ENCODE results near the gene IER3. TPM values are rescaled to one million over a fixed set of nuclear protein-coding genes. Genes with fewer than 3 reads are reported as not detected.

The IER3 gene
- total and polyA plus RNA-seq, 9 of the 15 experiments (the other 6 are each of a cell fraction or from before 2014, with no cell fraction given) = 1.5 to 30.0 (median 11.5) TPM

DNA sequence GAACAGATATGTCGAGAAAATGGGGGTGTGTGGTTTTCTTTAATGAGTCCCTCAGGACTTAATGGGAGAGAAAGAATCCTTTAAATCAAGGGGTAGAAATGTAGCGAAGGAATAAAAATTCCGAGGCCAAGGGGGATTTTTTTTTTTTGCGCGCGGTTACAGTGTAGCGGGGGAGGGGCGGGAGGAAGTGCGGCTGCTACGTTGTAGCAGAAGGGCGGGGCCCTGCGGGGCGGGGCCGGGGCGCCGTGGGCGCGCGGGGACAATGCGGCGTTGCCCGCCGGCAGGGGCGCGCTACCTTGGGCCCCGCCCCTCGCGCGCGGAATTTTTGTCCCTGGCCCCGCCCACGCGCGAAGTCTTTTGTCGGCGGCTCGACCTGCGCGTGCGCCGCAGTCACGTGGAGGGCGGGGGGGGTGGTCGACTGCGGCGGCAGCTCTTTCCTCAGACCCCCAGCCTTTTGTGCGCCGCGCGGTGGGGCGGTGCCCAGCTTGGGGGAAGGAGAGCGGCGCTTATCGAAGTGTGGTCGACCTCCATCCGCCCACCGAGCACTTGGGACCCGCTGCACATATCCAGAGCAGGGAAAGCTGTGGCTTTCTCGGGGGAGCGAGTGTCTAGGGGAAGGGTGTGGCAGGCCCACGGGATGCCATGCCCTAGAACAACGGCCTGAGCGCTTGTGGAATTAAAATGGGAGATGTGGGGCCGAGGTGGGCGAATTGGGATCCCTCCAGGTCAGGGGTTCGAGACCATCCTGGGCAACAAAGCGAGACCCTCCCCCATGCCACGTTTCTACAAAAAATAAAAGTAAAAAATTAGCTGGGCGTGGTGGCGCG is 22.9 kb downstream of the IER3 start (continued):
- no peak for TF ChIP-seq RAD21 (CRISPR knock-in tag; conservative IDR thresholded peaks at IDR 0.05 in 1 of 2, IDR thresholded peaks at IDR 0.05 in 1 of 2)
- TF ChIP-seq, protein P1, sequence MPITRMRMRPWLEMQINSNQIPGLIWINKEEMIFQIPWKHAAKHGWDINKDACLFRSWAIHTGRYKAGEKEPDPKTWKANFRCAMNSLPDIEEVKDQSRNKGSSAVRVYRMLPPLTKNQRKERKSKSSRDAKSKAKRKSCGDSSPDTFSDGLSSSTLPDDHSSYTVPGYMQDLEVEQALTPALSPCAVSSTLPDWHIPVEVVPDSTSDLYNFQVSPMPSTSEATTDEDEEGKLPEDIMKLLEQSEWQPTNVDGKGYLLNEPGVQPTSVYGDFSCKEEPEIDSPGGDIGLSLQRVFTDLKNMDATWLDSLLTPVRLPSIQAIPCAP (CRISPR knock-in tag; IDR thresholded peaks at IDR 0.05; ENCODE audit: borderline replicate concordance) = no peak
- no peak for TF ChIP-seq NFIX (CRISPR knock-in tag; IDR thresholded peaks at IDR 0.05; ENCODE audit: low read depth)
- no peak for TF ChIP-seq FOS (IDR thresholded peaks at IDR 0.05; ENCODE audit: extremely low read depth, insufficient read length)
- TF ChIP-seq, protein P2, sequence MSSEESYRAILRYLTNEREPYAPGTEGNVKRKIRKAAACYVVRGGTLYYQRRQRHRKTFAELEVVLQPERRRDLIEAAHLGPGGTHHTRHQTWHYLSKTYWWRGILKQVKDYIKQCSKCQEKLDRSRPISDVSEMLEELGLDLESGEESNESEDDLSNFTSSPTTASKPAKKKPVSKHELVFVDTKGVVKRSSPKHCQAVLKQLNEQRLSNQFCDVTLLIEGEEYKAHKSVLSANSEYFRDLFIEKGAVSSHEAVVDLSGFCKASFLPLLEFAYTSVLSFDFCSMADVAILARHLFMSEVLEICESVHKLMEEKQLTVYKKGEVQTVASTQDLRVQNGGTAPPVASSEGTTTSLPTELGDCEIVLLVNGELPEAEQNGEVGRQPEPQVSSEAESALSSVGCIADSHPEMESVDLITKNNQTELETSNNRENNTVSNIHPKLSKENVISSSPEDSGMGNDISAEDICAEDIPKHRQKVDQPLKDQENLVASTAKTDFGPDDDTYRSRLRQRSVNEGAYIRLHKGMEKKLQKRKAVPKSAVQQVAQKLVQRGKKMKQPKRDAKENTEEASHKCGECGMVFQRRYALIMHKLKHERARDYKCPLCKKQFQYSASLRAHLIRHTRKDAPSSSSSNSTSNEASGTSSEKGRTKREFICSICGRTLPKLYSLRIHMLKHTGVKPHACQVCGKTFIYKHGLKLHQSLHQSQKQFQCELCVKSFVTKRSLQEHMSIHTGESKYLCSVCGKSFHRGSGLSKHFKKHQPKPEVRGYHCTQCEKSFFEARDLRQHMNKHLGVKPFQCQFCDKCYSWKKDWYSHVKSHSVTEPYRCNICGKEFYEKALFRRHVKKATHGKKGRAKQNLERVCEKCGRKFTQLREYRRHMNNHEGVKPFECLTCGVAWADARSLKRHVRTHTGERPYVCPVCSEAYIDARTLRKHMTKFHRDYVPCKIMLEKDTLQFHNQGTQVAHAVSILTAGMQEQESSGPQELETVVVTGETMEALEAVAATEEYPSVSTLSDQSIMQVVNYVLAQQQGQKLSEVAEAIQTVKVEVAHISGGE (CRISPR knock-in tag; IDR thresholded peaks at IDR 0.05) = peak in 1 of 3 experiments; percentile 67; a peak in 2 of 6 replicates
- TF ChIP-seq RBM14 (IDR thresholded peaks at IDR 0.05; ENCODE audit: borderline replicate concordance, insufficient read depth, low read depth, low read length) = 0 out of 2 replicates have a peak, but pooled peaks have one; percentile 56
- TF ChIP-seq, protein P3, sequence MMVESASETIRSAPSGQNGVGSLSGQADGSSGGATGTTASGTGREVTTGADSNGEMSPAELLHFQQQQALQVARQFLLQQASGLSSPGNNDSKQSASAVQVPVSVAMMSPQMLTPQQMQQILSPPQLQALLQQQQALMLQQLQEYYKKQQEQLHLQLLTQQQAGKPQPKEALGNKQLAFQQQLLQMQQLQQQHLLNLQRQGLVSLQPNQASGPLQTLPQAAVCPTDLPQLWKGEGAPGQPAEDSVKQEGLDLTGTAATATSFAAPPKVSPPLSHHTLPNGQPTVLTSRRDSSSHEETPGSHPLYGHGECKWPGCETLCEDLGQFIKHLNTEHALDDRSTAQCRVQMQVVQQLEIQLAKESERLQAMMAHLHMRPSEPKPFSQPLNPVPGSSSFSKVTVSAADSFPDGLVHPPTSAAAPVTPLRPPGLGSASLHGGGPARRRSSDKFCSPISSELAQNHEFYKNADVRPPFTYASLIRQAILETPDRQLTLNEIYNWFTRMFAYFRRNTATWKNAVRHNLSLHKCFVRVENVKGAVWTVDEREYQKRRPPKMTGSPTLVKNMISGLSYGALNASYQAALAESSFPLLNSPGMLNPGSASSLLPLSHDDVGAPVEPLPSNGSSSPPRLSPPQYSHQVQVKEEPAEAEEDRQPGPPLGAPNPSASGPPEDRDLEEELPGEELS (CRISPR knock-in tag; IDR thresholded peaks at IDR 0.05; ENCODE audit: borderline replicate concordance) = no peak
- TF ChIP-seq, protein P4, sequence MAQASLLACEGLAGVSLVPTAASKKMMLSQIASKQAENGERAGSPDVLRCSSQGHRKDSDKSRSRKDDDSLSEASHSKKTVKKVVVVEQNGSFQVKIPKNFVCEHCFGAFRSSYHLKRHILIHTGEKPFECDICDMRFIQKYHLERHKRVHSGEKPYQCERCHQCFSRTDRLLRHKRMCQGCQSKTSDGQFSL (CRISPR knock-in tag; IDR thresholded peaks at IDR 0.05) = peak; percentile 99
- TF ChIP-seq, protein P4 (tag; IDR thresholded peaks at IDR 0.05) = peak in 1 of 2 experiments; percentile 98; a peak in 2 of 4 replicates
- TF ChIP-seq ARID1B (IDR thresholded peaks at IDR 0.05) = no peak
- TF ChIP-seq, protein P5, sequence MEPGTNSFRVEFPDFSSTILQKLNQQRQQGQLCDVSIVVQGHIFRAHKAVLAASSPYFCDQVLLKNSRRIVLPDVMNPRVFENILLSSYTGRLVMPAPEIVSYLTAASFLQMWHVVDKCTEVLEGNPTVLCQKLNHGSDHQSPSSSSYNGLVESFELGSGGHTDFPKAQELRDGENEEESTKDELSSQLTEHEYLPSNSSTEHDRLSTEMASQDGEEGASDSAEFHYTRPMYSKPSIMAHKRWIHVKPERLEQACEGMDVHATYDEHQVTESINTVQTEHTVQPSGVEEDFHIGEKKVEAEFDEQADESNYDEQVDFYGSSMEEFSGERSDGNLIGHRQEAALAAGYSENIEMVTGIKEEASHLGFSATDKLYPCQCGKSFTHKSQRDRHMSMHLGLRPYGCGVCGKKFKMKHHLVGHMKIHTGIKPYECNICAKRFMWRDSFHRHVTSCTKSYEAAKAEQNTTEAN (CRISPR knock-in tag; IDR thresholded peaks at IDR 0.05) = peak; percentile 69; the same call in 1 of the 2 replicates
- TF ChIP-seq ELF1 (tag; IDR thresholded peaks at IDR 0.05) = peak; percentile 57; the same call in 1 of the 2 replicates
- TF ChIP-seq, protein P6, sequence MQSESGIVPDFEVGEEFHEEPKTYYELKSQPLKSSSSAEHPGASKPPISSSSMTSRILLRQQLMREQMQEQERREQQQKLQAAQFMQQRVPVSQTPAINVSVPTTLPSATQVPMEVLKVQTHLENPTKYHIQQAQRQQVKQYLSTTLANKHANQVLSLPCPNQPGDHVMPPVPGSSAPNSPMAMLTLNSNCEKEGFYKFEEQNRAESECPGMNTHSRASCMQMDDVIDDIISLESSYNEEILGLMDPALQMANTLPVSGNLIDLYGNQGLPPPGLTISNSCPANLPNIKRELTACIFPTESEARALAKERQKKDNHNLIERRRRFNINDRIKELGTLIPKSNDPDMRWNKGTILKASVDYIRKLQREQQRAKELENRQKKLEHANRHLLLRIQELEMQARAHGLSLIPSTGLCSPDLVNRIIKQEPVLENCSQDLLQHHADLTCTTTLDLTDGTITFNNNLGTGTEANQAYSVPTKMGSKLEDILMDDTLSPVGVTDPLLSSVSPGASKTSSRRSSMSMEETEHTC (IDR thresholded peaks at IDR 0.05) = peak; percentile 56
